ENCODE measurements around the gene WDR1. TPM values are rescaled to one million over a fixed set of nuclear protein-coding genes. Genes with fewer than 3 reads are reported as not detected.

The WDR1 gene
- total and polyA plus RNA-seq, 2 of the 13 experiments (the other 11 are each of a cell fraction or from before 2014, with no cell fraction given): 106 to 198 TPM

GRCh38 chr4:10032625-10033024, 84.0 kb downstream of the WDR1 start (continued):
- no peak for TF ChIP-seq ZBTB39 (CRISPR knock-in tag; IDR thresholded peaks at IDR 0.05)
- TF ChIP-seq MXD1 (CRISPR knock-in tag; IDR thresholded peaks at IDR 0.05): no peak
- no peak for TF ChIP-seq MAZ (IDR thresholded peaks at IDR 0.05; ENCODE audit: borderline replicate concordance, low read depth, low read length)
- no peak for TF ChIP-seq MAZ (CRISPR knock-in tag; IDR thresholded peaks at IDR 0.05; ENCODE audit: low read depth)
- no peak for TF ChIP-seq ZNF124 (CRISPR knock-in tag; IDR thresholded peaks at IDR 0.05)
- no peak for TF ChIP-seq ZNF672 (CRISPR knock-in tag; IDR thresholded peaks at IDR 0.05)
- TF ChIP-seq EP300 (IDR thresholded peaks at IDR 0.05; ENCODE audit: low read depth in 2 of 2, low read length in 2 of 2): no peak
- TF ChIP-seq EP300 (CRISPR knock-in tag; IDR thresholded peaks at IDR 0.05; ENCODE audit: borderline replicate concordance): no peak
- no peak for TF ChIP-seq ZNF331 (CRISPR knock-in tag; IDR thresholded peaks at IDR 0.05)
- no peak for TF ChIP-seq MBD4 (IDR thresholded peaks at IDR 0.05; ENCODE audit: borderline replicate concordance, low read length)
- TF ChIP-seq PRDM15 (CRISPR knock-in tag; IDR thresholded peaks at IDR 0.05): no peak
- TF ChIP-seq ZBTB4 (CRISPR knock-in tag; IDR thresholded peaks at IDR 0.05; ENCODE audit: borderline replicate concordance): no peak
- TF ChIP-seq ZNF383 (CRISPR knock-in tag; IDR thresholded peaks at IDR 0.05; ENCODE audit: borderline replicate concordance): no peak
- no peak for TF ChIP-seq KMT2A (CRISPR knock-in tag; IDR thresholded peaks at IDR 0.05)
- TF ChIP-seq FUBP1 (CRISPR knock-in tag; IDR thresholded peaks at IDR 0.05; ENCODE audit: borderline replicate concordance): no peak
- TF ChIP-seq BATF2 (CRISPR knock-in tag; IDR thresholded peaks at IDR 0.05): no peak
- TF ChIP-seq ELF1 (CRISPR knock-in tag; IDR thresholded peaks at IDR 0.05): no peak
- no peak for TF ChIP-seq YY1 (IDR thresholded peaks at IDR 0.05; ENCODE audit: insufficient read depth, insufficient replicate concordance, low read depth, low read length)
- TF ChIP-seq ZNF3 (CRISPR knock-in tag; IDR thresholded peaks at IDR 0.05): no peak
